Measurements from ENCODE around the gene NIPA2.
"Not testable (repeated sequence)": the region's sequence is repeated elsewhere in the genome, so short reads cannot be mapped to it uniquely, and the experiment has no call there.

Gene NIPA2

GRCh38 chr15:22796079-22796478 is 42.4 kb upstream of the NIPA2 start:
- no peaks in the 10 kb centered on the region for H3K36me3 ChIP-seq (ENCODE audit: low read depth)
- H3K9me3 ChIP-seq (ENCODE audit: severe bottlenecking): no peaks in the 10 kb centered on the region
- no peaks in the 10 kb centered on the region for H3K4me1 ChIP-seq (ENCODE audit: insufficient read depth, poor library complexity, severe bottlenecking)
- no peak overlapping the region for H3K27ac ChIP-seq (ENCODE audit: poor library complexity, severe bottlenecking)
- DNase-seq (ENCODE audit: low spot score) (no peak), ATAC-seq (ENCODE audit: low read depth) (no peak)
- TF ChIP-seq, protein P1, sequence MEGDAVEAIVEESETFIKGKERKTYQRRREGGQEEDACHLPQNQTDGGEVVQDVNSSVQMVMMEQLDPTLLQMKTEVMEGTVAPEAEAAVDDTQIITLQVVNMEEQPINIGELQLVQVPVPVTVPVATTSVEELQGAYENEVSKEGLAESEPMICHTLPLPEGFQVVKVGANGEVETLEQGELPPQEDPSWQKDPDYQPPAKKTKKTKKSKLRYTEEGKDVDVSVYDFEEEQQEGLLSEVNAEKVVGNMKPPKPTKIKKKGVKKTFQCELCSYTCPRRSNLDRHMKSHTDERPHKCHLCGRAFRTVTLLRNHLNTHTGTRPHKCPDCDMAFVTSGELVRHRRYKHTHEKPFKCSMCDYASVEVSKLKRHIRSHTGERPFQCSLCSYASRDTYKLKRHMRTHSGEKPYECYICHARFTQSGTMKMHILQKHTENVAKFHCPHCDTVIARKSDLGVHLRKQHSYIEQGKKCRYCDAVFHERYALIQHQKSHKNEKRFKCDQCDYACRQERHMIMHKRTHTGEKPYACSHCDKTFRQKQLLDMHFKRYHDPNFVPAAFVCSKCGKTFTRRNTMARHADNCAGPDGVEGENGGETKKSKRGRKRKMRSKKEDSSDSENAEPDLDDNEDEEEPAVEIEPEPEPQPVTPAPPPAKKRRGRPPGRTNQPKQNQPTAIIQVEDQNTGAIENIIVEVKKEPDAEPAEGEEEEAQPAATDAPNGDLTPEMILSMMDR (IDR thresholded peaks at IDR 0.05; ENCODE audit: poor library complexity, severe bottlenecking): no peak
- H3K4me3 ChIP-seq (ENCODE audit: severe bottlenecking): no peak overlapping the region
- no peaks in the 10 kb centered on the region for H3K27me3 ChIP-seq (ENCODE audit: insufficient read depth, poor library complexity, severe bottlenecking)

GRCh38 chr15:22799902-22800301 is 38.6 kb upstream of the NIPA2 start:
- Histone ChIP-seq H3K36me3 (ENCODE audit: low read depth) (no peaks in the 10 kb centered on the region), H3K27me3 (ENCODE audit: insufficient read depth, poor library complexity, severe bottlenecking) (no peaks in the 10 kb centered on the region), H3K27ac (ENCODE audit: poor library complexity, severe bottlenecking) (no peak overlapping the region), H3K4me3 (ENCODE audit: severe bottlenecking) (no peak overlapping the region), H3K4me1 (ENCODE audit: insufficient read depth, poor library complexity, severe bottlenecking) (no peaks in the 10 kb centered on the region), H3K9me3 (ENCODE audit: severe bottlenecking) (no peaks in the 10 kb centered on the region)
- DNase-seq (ENCODE audit: low spot score) (no peak), ATAC-seq (ENCODE audit: low read depth) (no peak)
- TF ChIP-seq, protein P1 (IDR thresholded peaks at IDR 0.05; ENCODE audit: poor library complexity, severe bottlenecking): no peak

DNA sequence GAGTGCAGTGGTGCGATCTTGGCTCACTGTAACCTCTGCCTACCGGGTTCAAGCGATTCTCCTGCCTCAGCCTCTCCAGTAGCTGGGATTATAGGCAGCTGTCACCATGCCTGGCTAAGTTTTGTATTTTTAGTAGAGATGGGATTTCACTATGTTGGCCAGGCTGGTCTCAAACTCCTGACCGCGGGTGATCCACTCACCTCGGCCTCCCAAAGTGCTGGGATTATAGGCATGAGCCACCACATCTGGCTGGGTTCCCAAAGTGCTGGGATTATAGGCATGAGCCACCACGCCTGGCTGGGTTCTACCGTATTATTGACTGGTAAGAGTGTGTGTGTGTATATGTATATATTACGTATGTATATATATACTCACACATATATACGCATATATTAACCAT is 35.5 kb upstream of the NIPA2 start:
- DNase-seq (ENCODE audit: low spot score): peak; percentile 50
- H3K36me3 ChIP-seq (ENCODE audit: low read depth); H3K27me3 ChIP-seq (ENCODE audit: insufficient read depth, poor library complexity, severe bottlenecking); H3K9me3 ChIP-seq (ENCODE audit: severe bottlenecking); H3K4me3 ChIP-seq (ENCODE audit: severe bottlenecking); ATAC-seq (ENCODE audit: low read depth); H3K4me1 ChIP-seq (ENCODE audit: insufficient read depth, poor library complexity, severe bottlenecking); H3K27ac ChIP-seq (ENCODE audit: poor library complexity, severe bottlenecking): not testable (repeated sequence)

DNA sequence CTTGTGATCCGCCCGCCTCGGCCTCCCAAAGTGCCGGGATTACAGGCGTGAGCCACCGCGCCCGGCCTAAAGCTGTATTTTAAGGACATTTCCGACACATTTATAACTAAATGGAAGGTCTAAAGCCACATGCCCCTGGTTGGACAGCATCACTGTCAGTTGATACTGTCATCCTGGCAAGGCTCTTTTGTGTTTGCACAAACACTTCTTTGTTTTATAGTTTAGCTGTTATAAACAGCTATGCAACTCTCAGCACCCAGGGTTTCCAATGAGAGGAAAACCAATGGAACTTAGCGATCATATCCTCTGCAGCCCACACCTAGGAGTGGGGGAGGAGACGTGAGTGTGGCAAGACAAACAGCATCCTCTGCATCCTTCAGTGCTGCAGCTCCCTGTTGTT is 32.3 kb upstream of the NIPA2 start:
- TF ChIP-seq, protein P1 (IDR thresholded peaks at IDR 0.05; ENCODE audit: poor library complexity, severe bottlenecking): no peak
- DNase-seq (ENCODE audit: low spot score) (peak; percentile 18), ATAC-seq (ENCODE audit: low read depth) (no peak)
- H3K4me1 ChIP-seq (ENCODE audit: insufficient read depth, poor library complexity, severe bottlenecking): no peaks in the 10 kb centered on the region
- no peak overlapping the region for H3K27ac ChIP-seq (ENCODE audit: poor library complexity, severe bottlenecking)
- H3K4me3 ChIP-seq (ENCODE audit: severe bottlenecking): no peak overlapping the region
- no peaks in the 10 kb centered on the region for H3K27me3 ChIP-seq (ENCODE audit: insufficient read depth, poor library complexity, severe bottlenecking)
- H3K36me3 ChIP-seq (ENCODE audit: low read depth): no peaks in the 10 kb centered on the region
- H3K9me3 ChIP-seq (ENCODE audit: severe bottlenecking): no peaks in the 10 kb centered on the region

DNA sequence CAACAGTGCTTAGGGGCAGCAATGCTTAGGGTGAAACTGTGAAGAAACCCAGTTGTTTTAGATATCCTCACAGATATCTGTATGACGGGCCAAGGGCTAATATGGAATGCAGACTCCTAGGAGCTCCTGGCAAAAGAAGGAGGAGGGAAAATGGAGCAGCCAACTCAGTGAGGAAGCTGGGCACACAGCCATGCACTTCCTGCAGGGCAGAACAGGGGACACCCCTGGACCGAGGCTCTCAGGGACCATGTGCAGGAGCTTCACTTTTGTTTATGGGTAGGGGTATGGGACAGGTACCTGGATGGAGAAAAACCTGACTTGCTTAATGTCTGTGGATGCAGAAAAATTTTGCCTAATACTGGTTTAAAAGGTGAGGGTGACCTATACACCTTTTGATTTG is 31.8 kb upstream of the NIPA2 start:
- TF ChIP-seq, protein P1 (IDR thresholded peaks at IDR 0.05; ENCODE audit: poor library complexity, severe bottlenecking): no peak
- Histone ChIP-seq H3K9me3 (ENCODE audit: severe bottlenecking) (no peaks in the 10 kb centered on the region), H3K27ac (ENCODE audit: poor library complexity, severe bottlenecking) (no peak overlapping the region), H3K27me3 (ENCODE audit: insufficient read depth, poor library complexity, severe bottlenecking) (no peaks in the 10 kb centered on the region), H3K4me3 (ENCODE audit: severe bottlenecking) (no peak overlapping the region), H3K36me3 (ENCODE audit: low read depth) (no peaks in the 10 kb centered on the region), H3K4me1 (ENCODE audit: insufficient read depth, poor library complexity, severe bottlenecking) (no peaks in the 10 kb centered on the region)
- ATAC-seq (ENCODE audit: low read depth): no peak
- peak; percentile 25 for DNase-seq (ENCODE audit: low spot score)

- peak; percentile 40 for DNase-seq (ENCODE audit: low spot score)
- H3K4me1 ChIP-seq (ENCODE audit: insufficient read depth, poor library complexity, severe bottlenecking); H3K4me3 ChIP-seq (ENCODE audit: severe bottlenecking); H3K27me3 ChIP-seq (ENCODE audit: insufficient read depth, poor library complexity, severe bottlenecking); H3K36me3 ChIP-seq (ENCODE audit: low read depth); H3K27ac ChIP-seq (ENCODE audit: poor library complexity, severe bottlenecking); ATAC-seq (ENCODE audit: low read depth); H3K9me3 ChIP-seq (ENCODE audit: severe bottlenecking): not testable (repeated sequence)
Measured at GRCh38 chr15:22807831-22808230, 30.6 kb upstream of the NIPA2 start.

Measured in RWPE2 (cell line).